H1 (cell line): Measurements from ENCODE around the gene ABCF2. TPM values are rescaled to one million over a fixed set of nuclear protein-coding genes. Genes with fewer than 3 reads are reported as not detected.

Experiments
- CTCF ChIA-PET: fragments of 300-600 bp; sonication (Branson Sonifier 250); formaldehyde crosslinking; loops from one replicate; lab custom pipeline; 2021; ENCODE audit not compliant: partially characterized antibody; lab: Charles Lee
- POLR2A ChIA-PET: fragments of 300-600 bp; sonication (Branson Sonifier 250); formaldehyde crosslinking; loops from one replicate; lab custom pipeline; 2021; ENCODE audit warnings: inconsistent platforms; ENCODE audit not compliant: partially characterized antibody; lab: Charles Lee
- DNase-seq, 2 experiments: peaks; one replicate each; pipeline versions ENCODE4 v3.0.0 to v3.0.0-alpha.2; 2010 to 2022; ENCODE audit warnings: low spot score in 2 of 2, low read depth in 1 of 2, mixed read lengths in 1 of 2
- FAIRE-seq: peaks from 2 replicates; lab custom pipeline; 2011; peaks lifted over from hg19 to GRCh38; lab: Jason Lieb, UNC
- H2AFZ ChIP-seq: 2 replicates; pipeline ENCODE4 v1.8.1; 2012; ENCODE audit warnings: low read length, inconsistent platforms
- H2AK5ac ChIP-seq: 2 replicates; pipeline ENCODE4 v1.6.1; 2013; ENCODE audit warnings: low read depth, low read length
- H2BK120ac ChIP-seq: replicated peaks from 2 replicates; pipeline ENCODE3; 2013; ENCODE audit warnings: low read depth, low read length, inconsistent platforms
- H2BK12ac ChIP-seq: 2 replicates; pipeline ENCODE4 v1.6.1; 2013; ENCODE audit warnings: low read depth, low read length
- H2BK15ac ChIP-seq: 2 replicates; pipeline ENCODE4 v1.6.1; 2013; ENCODE audit warnings: low read length
- H2BK20ac ChIP-seq: 2 replicates; pipeline ENCODE4 v1.6.1; 2013; ENCODE audit warnings: low read length
- H2BK5ac ChIP-seq: 2 replicates; pipeline ENCODE4 v1.6.1; 2013; ENCODE audit warnings: low read depth, low read length
- H3K14ac ChIP-seq: 2 replicates; pipeline ENCODE4 v1.6.1; 2013; ENCODE audit warnings: inconsistent platforms; ENCODE audit not compliant: insufficient read length
- H3K18ac ChIP-seq: 2 replicates; pipeline ENCODE4 v1.6.1; 2013; ENCODE audit warnings: low read length; ENCODE audit errors: extremely low read depth
- H3K23ac ChIP-seq: 2 replicates; pipeline ENCODE4 v1.6.1; 2013; ENCODE audit warnings: inconsistent platforms; ENCODE audit not compliant: insufficient read length
- H3K23me2 ChIP-seq: 2 replicates; pipeline ENCODE4 v1.6.1; 2013; ENCODE audit warnings: low read depth, low read length
- H3K27ac ChIP-seq: 2 replicates; pipeline ENCODE4 v1.6.1; 2011; ENCODE audit warnings: low read depth, low read length, inconsistent platforms
- H3K27me3 ChIP-seq, 4 experiments: replicated peaks in 1 of 4; 1 replicate in 1 of 4; 2 replicates in 3 of 4; pipeline versions ENCODE4 v1.6.1 to v1.8.1; 2011 to 2013; ENCODE audit warnings: low read length in 3 of 4, mild to moderate bottlenecking in 3 of 4, inconsistent platforms in 2 of 4, mixed read lengths in 2 of 4, moderate library complexity in 1 of 4; ENCODE audit not compliant: control insufficient read depth in 3 of 4, insufficient read depth in 3 of 4; ENCODE audit errors: extremely low read depth in 1 of 4
- H3K36me3 ChIP-seq, 4 experiments: 2 replicates each; pipeline versions ENCODE4 v1.6.1 to v1.8.1; 2011 to 2013; ENCODE audit warnings: mild to moderate bottlenecking in 4 of 4, low read length in 3 of 4, moderate library complexity in 2 of 4, control low read depth in 1 of 4, inconsistent platforms in 1 of 4; ENCODE audit not compliant: insufficient read depth in 4 of 4, control insufficient read depth in 2 of 4
- H3K4ac ChIP-seq: replicated peaks from 2 replicates; pipeline ENCODE3; 2013; ENCODE audit warnings: low read length, low read depth, mixed read lengths, inconsistent platforms; ENCODE audit not compliant: insufficient read length
- H3K4me1 ChIP-seq, 4 experiments: replicated peaks in 1 of 4; 1 replicate in 1 of 4; 2 replicates in 3 of 4; pipeline versions ENCODE4 v1.6.1 to v1.8.1; 2011 to 2013; ENCODE audit warnings: low read length in 3 of 4, inconsistent platforms in 2 of 4, mixed read lengths in 1 of 4; ENCODE audit not compliant: insufficient read depth in 4 of 4, control insufficient read depth in 3 of 4
- H3K4me2 ChIP-seq, 2 experiments: 2 replicates each; pipeline versions ENCODE4 v1.6.1 to v1.8.1; 2011 to 2013; ENCODE audit warnings: low read depth in 2 of 2, low read length in 2 of 2, control low read depth in 1 of 2, inconsistent platforms in 1 of 2, mild to moderate bottlenecking in 1 of 2; ENCODE audit not compliant: insufficient read depth in 1 of 2
- H3K4me3 ChIP-seq, 4 experiments: fragments of 200-600, 300-600 bp in 1 of 4; sonication (generic), shearing (Covaris generic), sonication (Bioruptor Twin) in 1 of 4; 2 replicates each; pipeline versions ENCODE4 v1.5.1 to v1.8.1; 2011 to 2016; ENCODE audit warnings: low read length in 4 of 4, low read depth in 3 of 4, control low read depth in 2 of 4, inconsistent platforms in 2 of 4, mild to moderate bottlenecking in 2 of 4, mixed read lengths in 1 of 4, moderate library complexity in 1 of 4; ENCODE audit not compliant: insufficient read depth in 2 of 4; ENCODE audit errors: extremely low read depth in 1 of 4
- H3K56ac ChIP-seq: replicated peaks from 2 replicates; pipeline ENCODE3; 2013; ENCODE audit warnings: low read depth, mild to moderate bottlenecking, mixed read lengths, low read length, inconsistent platforms; ENCODE audit not compliant: insufficient read length
- H3K79me1 ChIP-seq: 2 replicates; pipeline ENCODE4 v1.6.1; 2013; ENCODE audit warnings: low read depth, low read length, control low read depth
- H3K79me2 ChIP-seq, 2 experiments: 2 replicates each; pipeline versions ENCODE4 v1.6.1 to v1.8.1; 2012 to 2013; ENCODE audit warnings: low read length in 2 of 2, mild to moderate bottlenecking in 2 of 2, inconsistent platforms in 1 of 2; ENCODE audit not compliant: insufficient read depth in 2 of 2, control insufficient read depth in 1 of 2
- H3K9ac ChIP-seq, 4 experiments: replicated peaks in 1 of 4; 1 replicate in 1 of 4; 2 replicates in 3 of 4; pipeline versions ENCODE4 v1.6.1 to v1.8.1; 2011 to 2013; ENCODE audit warnings: low read depth in 3 of 4, low read length in 3 of 4, control low read depth in 2 of 4, mild to moderate bottlenecking in 2 of 4, moderate library complexity in 2 of 4, inconsistent platforms in 1 of 4; ENCODE audit errors: extremely low read depth in 1 of 4
- H3K9me3 ChIP-seq, 2 experiments: 2 replicates each; pipeline versions ENCODE4 v1.6.1 to v1.8.1; 2012 to 2013; ENCODE audit warnings: mild to moderate bottlenecking in 2 of 2, moderate library complexity in 2 of 2, control low read depth in 1 of 2, inconsistent platforms in 1 of 2, low read depth in 1 of 2, low read length in 1 of 2, mixed read lengths in 1 of 2; ENCODE audit not compliant: insufficient read depth in 2 of 2
- H4K20me1 ChIP-seq, 2 experiments: replicated peaks in 1 of 2; 2 replicates each; pipeline versions ENCODE3 to v1.8.1; 2011 to 2013; ENCODE audit warnings: inconsistent platforms in 2 of 2, low read length in 2 of 2, mild to moderate bottlenecking in 1 of 2; ENCODE audit not compliant: insufficient read depth in 2 of 2, control insufficient read depth in 1 of 2
- H4K5ac ChIP-seq: 2 replicates; pipeline ENCODE4 v1.6.1; 2013; ENCODE audit warnings: low read length, low read depth, mixed read lengths, inconsistent platforms; ENCODE audit not compliant: insufficient read length
- H4K8ac ChIP-seq: 2 replicates; pipeline ENCODE4 v1.8.0; 2013; ENCODE audit warnings: mild to moderate bottlenecking, moderate library complexity, low read length, inconsistent platforms; ENCODE audit not compliant: insufficient read depth; ENCODE audit errors: extremely low read depth
- H4K91ac ChIP-seq: replicated peaks from 2 replicates; pipeline ENCODE3; 2013; ENCODE audit warnings: low read length, mixed read lengths, inconsistent platforms; ENCODE audit not compliant: insufficient read length
- ASH2L ChIP-seq: fragments of 200-600, 300-600 bp; sonication (generic); IDR thresholded peaks from one replicate; pipeline ENCODE4 v1.7.1; 2017; ENCODE audit warnings: low read length
- BACH1 ChIP-seq: IDR thresholded peaks from 2 replicates; pipeline ENCODE4 v1.6.1; 2012; ENCODE audit warnings: low read length, improper control_type of control experiment
- BCL11A ChIP-seq, 2 experiments: IDR thresholded peaks; one replicate each; pipeline ENCODE4 v1.6.1; 2011; ENCODE audit warnings: low read depth in 2 of 2, low read length in 2 of 2, mild to moderate bottlenecking in 2 of 2
- BRCA1 ChIP-seq: IDR thresholded peaks from 2 replicates; pipeline ENCODE4 v1.6.1; 2012; ENCODE audit warnings: low read depth, low read length, improper control_type of control experiment
- CEBPB ChIP-seq: IDR thresholded peaks from 2 replicates; pipeline ENCODE4 v1.6.1; 2012; ENCODE audit warnings: low read depth, low read length
- CREB1 ChIP-seq: IDR thresholded peaks from 2 replicates; pipeline ENCODE4 v1.6.1; 2012; ENCODE audit warnings: inconsistent platforms
- KDM5A ChIP-seq: fragments of 200-600 bp; IDR thresholded peaks from 2 replicates; pipeline ENCODE4 v1.7.1; 2012; ENCODE audit warnings: mild to moderate bottlenecking, low read length, inconsistent platforms, mixed read lengths
- MAFK ChIP-seq: IDR thresholded peaks from 2 replicates; pipeline ENCODE4 v1.6.1; 2012; ENCODE audit warnings: low read depth, mild to moderate bottlenecking, improper control_type of control experiment, low read length
- SAP30 ChIP-seq: fragments of 300-600 bp; sonication (generic); IDR thresholded peaks from 2 replicates; pipeline ENCODE4 v1.7.1; 2012; ENCODE audit warnings: low read length, moderate library complexity, mild to moderate bottlenecking, inconsistent platforms; ENCODE audit not compliant: insufficient read depth, insufficient replicate concordance
- SIRT6 ChIP-seq: IDR thresholded peaks from one replicate; pipeline ENCODE4 v1.7.1; 2012; ENCODE audit warnings: low read length, inconsistent platforms
- SP2 ChIP-seq: IDR thresholded peaks from 2 replicates; pipeline ENCODE4 v1.6.1; 2012; ENCODE audit warnings: mild to moderate bottlenecking, low read length, inconsistent platforms
- TAF7 ChIP-seq: optimal IDR thresholded peaks from 2 replicates; pipeline ENCODE3; 2011; ENCODE audit warnings: low read depth, mild to moderate bottlenecking, inconsistent platforms, low read length, moderate library complexity, borderline replicate concordance
- TCF12 ChIP-seq: IDR thresholded peaks from 2 replicates; pipeline ENCODE4 v1.6.1; 2011; ENCODE audit warnings: low read depth, mild to moderate bottlenecking, low read length
- WGBS, 2 experiments: shearing (Covaris generic) in 1 of 2; methylation state at CpG; one replicate each; pipeline versions ENCODE4 v1.1.6 to v1.1.7; 2013 to 2015; ENCODE audit warnings: low lambda C conversion rate in 2 of 2, mixed read lengths in 2 of 2, inconsistent platforms in 1 of 2, low coverage in 1 of 2, missing lambda C conversion rate in 1 of 2; ENCODE audit not compliant: insufficient replicate concordance in 2 of 2, insufficient coverage in 1 of 2, insufficient read length in 1 of 2; ENCODE audit errors: extremely low coverage in 1 of 2, missing lambda C conversion rate in 1 of 2; 5-methylcytosine and 5-hydroxymethylcytosine counted together
- polyA plus RNA-seq, 7 experiments: library from polyadenylated mRNA; depleted of rRNA in 3 of 7; stranded (reverse) in 5 of 7; unstranded in 2 of 7; fragments of >200 nt in 5 of 7; fragments of 200-250 nt in 2 of 7; gene quantifications; 1 replicate in 5 of 7; 2 replicates in 1 of 7; 4 replicates in 1 of 7; pipeline versions ENCODE4 v1.2.1 to v1.2.3, GENCODE V29; 2011 to 2013; ENCODE audit warnings: missing spikeins in 2 of 7, mixed read lengths in 2 of 7
- total RNA-seq: library from RNA; stranded (reverse); fragmentation: NEBNext Ultra II Directional; extraction: Animal tissue kit (Norgen Biotek cat#: 25700); gene quantifications from 2 replicates; pipeline ENCODE4 v1.2.1, GENCODE V29; 2021

The ABCF2 gene
- total and polyA plus RNA-seq, 2 of the 8 experiments (the other 6 are each of a cell fraction or from before 2014, with no cell fraction given): 28.0 to 55.0 TPM

- Histone ChIP-seq H3K23me2 (peaks cover 8% of the 10 kb centered on the region; the same call in 1 of the 2 replicates), H3K4me3 (no peak overlapping the region), H3K14ac (no peak overlapping the region), H3K4me2 (no peak overlapping the region), H2BK120ac (no peak overlapping the region), H3K27ac (no peak overlapping the region), H3K56ac (no peak overlapping the region), H3K4ac (no peak overlapping the region), H3K79me1 (no peaks in the 10 kb centered on the region), H2BK20ac (no peak overlapping the region), H3K79me2 (no peaks in the 10 kb centered on the region), H2BK5ac (no peak overlapping the region), H3K23ac (no peak overlapping the region), H4K20me1 (peaks cover 0 to 5% of the 10 kb centered on the region in 2 experiments), H3K9me3 (no peaks in the 10 kb centered on the region), H4K5ac (no peak overlapping the region), H2BK12ac (no peak overlapping the region; the same call in 1 of the 2 replicates), H2AK5ac (no peak overlapping the region), H3K27me3 (peaks cover 0 to 13% (median 9%) of the 10 kb centered on the region in 4 experiments; a peak in 6 of 7 replicates), H4K8ac (no peak overlapping the region), H3K9ac (no peak overlapping the region), H3K36me3 (no peaks in the 10 kb centered on the region), H3K4me1 (peaks cover 0 to 7% (median 5%) of the 10 kb centered on the region in 4 experiments; a peak in 6 of 7 replicates), H2AFZ (no peak overlapping the region), H4K91ac (no peak overlapping the region), H3K18ac (no peak overlapping the region), H2BK15ac (no peak overlapping the region)
- ChIA-PET POLR2A (no interaction called here), CTCF (interaction anchor here (0.9 to 1.6 kb wide), 7 partner anchors 10 to 80 kb away, joined by 3 to 5 read pairs (median 4); no protein-coding TSS in a partner anchor)
- WGBS, 2 experiments: 89% methylated on average over 7 of the region's 7 CpGs; no CpG with 5 or more reads in 1 of the 2 experiments
- no peak for DNase-seq
- FAIRE-seq: no peak
- TF ChIP-seq ASH2L (no peak), CEBPB (no peak), SIRT6 (no peak), BCL11A (IDR thresholded peaks at IDR 0.05; ENCODE audit: low read depth in 2 of 2, low read length in 2 of 2) (no peak), TAF7 (no peak), BRCA1 (no peak), SP2 (no peak), MAFK (no peak), CREB1 (no peak), KDM5A (no peak), SAP30 (no peak), TCF12 (no peak), BACH1 (no peak)
Observed at GRCh38 chr7:151271699-151272355, 44.8 kb upstream of the ABCF2 start.
